ENCODE results near the gene AMDHD2.

- TF ChIP-seq FOXM1 (IDR thresholded peaks at IDR 0.05; ENCODE audit: borderline replicate concordance), result no peak
- TF ChIP-seq NFRKB (IDR thresholded peaks at IDR 0.05), result no peak
- TF ChIP-seq ELF4 (IDR thresholded peaks at IDR 0.05), result no peak
- TF ChIP-seq BHLHE40 (IDR thresholded peaks at IDR 0.05; ENCODE audit: borderline replicate concordance), result no peak
- TF ChIP-seq TARDBP (IDR thresholded peaks at IDR 0.05), result no peak
- no peak for TF ChIP-seq SP1 (IDR thresholded peaks at IDR 0.05)
- no peak for TF ChIP-seq PKNOX1 (IDR thresholded peaks at IDR 0.05)
Observed at GRCh38 chr16:2531696-2532493, 11.7 kb downstream of the AMDHD2 start.

Data from HEK293T (cell line).